Stimulated activated naive B cell treated with anti-CD40 and anti-IgM and Interleukin-4, amounts not matched to agents 10 μg/mL and 1 μg/mL and 100 μg/mL, for 72 hours (primary cell): ENCODE measurements around the gene PCGF1.
A peak's percentile ranks its signal among the peaks of the same experiment; 100 is the strongest.

Source experiments
- ATAC-seq, 2 donors: fragments of 150-1000 bp; cut with Tn5 transposase; replicated peaks; 2 replicates each; pipeline ENCODE4 v1.10.0; 2021; ENCODE audit warnings: moderate library complexity in 1 of 2
- DNase-seq: peaks from one replicate; pipeline ENCODE4 v3.0.0; 2021
- H3K27ac Mint-ChIP-seq: one replicate; pipeline ENCODE4 v1.8.0; 2022; ENCODE audit warnings: mild to moderate bottlenecking, mixed read lengths
- H3K27me3 Mint-ChIP-seq, 2 donors: one replicate each; pipeline ENCODE4 v1.8.0; 2022; ENCODE audit warnings: mixed read lengths in 2 of 2
- H3K36me3 Mint-ChIP-seq, 2 donors: one replicate each; pipeline ENCODE4 v1.8.0; 2022; ENCODE audit warnings: mixed read lengths in 2 of 2, mild to moderate bottlenecking in 1 of 2
- H3K4me1 Mint-ChIP-seq, 2 donors: one replicate each; pipeline ENCODE4 v1.8.0; 2022; ENCODE audit warnings: mixed read lengths in 2 of 2, mild to moderate bottlenecking in 1 of 2
- H3K4me3 Mint-ChIP-seq, 2 donors: one replicate each; pipeline ENCODE4 v1.8.0; 2022; ENCODE audit warnings: mild to moderate bottlenecking in 2 of 2, mixed read lengths in 2 of 2, moderate library complexity in 1 of 2
- H3K9me3 Mint-ChIP-seq, 2 donors: one replicate each; pipeline ENCODE4 v1.8.0; 2022; ENCODE audit warnings: mixed read lengths in 2 of 2, mild to moderate bottlenecking in 1 of 2

The PCGF1 gene

DNA sequence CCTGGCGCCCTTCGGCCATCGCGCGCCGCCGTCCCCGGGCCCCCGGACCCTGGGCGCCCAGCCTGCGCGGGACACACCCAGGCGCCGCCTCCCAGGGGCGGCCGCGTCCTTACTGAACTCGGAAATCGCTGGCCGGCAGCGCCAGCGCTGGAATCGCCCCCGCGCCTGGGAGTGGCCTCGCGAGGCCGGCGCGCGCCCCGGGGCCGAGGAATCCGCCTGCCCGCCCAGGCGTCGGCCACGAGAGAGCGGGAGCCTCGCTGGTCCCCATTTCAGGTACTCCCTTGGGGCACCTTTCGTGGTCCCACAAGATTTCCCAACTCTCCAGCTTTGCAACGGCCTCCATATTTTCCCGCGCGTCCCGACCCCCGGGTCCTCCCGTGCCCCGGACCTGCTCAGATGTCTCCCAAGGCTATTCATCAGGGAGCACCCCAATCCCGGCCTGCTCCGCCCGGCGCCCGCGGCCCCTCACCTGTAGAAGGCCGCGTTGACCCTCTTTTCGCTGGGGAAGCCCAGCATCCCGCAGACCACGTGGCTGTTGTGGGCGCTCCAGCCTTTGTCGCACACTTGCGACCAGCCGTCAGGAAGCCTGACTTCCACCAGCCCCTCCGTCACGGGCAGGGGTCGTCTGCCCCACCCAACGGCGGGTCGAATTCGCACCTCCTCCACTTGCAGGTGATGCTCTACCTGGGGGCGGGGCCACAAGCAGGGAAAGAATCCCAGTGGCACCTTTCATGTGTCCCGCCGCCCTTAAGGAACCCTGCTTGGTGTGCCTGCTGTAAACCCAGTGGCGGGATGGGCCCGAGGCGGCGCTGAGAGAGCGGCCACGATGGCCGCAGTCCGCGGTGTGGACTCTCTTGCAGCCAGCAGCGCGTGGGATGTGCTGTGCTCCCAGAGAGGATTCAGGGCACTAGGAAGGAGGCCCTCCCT lies 41.7 kb upstream of the PCGF1 start:
- H3K9me3 Mint-ChIP-seq: no peaks in the 10 kb centered on the region
- peaks cover 24 to 48% of the 10 kb centered on the region in 2 donors for H3K27me3 Mint-ChIP-seq
- peak; percentile 65 to 68 for ATAC-seq
- H3K36me3 Mint-ChIP-seq: peaks cover 2 to 17% of the 10 kb centered on the region in 2 donors
- peak overlapping the region; percentile 81 for H3K27ac Mint-ChIP-seq
- H3K4me3 Mint-ChIP-seq: peak overlapping the region; percentile 81 to 86
- H3K4me1 Mint-ChIP-seq: peaks cover 24 to 41% of the 10 kb centered on the region in 2 donors
- DNase-seq: no peak

- H3K9me3 Mint-ChIP-seq: no peaks in the 10 kb centered on the region
- H3K27me3 Mint-ChIP-seq: peaks cover 24 to 48% of the 10 kb centered on the region in 2 donors
- peaks cover 2 to 17% of the 10 kb centered on the region in 2 donors for H3K36me3 Mint-ChIP-seq
- H3K4me1 Mint-ChIP-seq: peaks cover 22 to 36% of the 10 kb centered on the region in 2 donors
- peak overlapping the region; percentile 73 for H3K27ac Mint-ChIP-seq
- DNase-seq: no peak
- peak overlapping the region; percentile 78 to 86 for H3K4me3 Mint-ChIP-seq
- no peak for ATAC-seq
These were observed 40.9 kb upstream of the PCGF1 start for GRCh38 chr2:74548285-74548899.

DNA sequence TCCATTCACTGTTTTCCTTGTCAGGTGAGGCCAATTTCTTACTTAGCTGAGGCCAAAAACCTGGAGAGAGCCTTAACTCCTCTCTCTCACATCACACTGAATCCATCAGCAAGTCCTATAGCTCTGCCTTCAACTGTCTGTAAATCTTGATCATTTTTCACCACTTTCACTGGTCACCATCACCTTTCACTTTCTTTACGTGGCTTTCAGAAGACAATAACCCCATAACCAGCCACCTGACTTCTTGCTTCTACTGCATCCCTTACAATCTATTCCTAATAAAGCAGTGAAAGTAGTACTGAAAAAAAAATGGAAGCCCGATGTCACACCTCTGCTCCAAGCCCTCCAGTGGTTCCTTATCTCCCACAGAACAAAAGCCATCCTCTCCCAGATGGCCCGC lies 38.5 kb upstream of the PCGF1 start:
- Mint-ChIP-seq H3K9me3 (no peaks in the 10 kb centered on the region), H3K4me1 (peaks cover 15 to 30% of the 10 kb centered on the region in 2 donors), H3K36me3 (peaks cover 4 to 17% of the 10 kb centered on the region in 2 donors), H3K27ac (no peak overlapping the region), H3K27me3 (peaks cover 24 to 41% of the 10 kb centered on the region in 2 donors), H3K4me3 (no peak overlapping the region)
- ATAC-seq (no peak), DNase-seq (no peak)

DNA sequence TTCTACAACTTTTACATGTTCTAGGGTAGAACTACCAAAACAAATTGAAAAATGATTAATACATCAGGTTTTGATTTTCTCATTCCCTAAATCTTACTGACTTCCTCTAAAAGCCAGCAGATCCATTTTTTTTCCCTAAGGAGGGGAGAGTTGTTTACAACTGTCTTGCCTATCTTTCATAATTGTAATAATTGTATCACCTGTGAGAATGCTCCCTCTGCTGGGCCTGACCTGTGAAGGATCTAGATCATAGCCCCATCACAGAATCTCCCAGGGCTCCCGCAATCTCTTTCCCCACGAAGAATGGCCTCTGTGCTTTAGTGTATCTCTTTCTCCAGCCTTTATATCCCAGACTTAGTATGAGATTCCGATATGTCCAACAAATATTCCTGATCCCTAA lies 37.1 kb upstream of the PCGF1 start:
- ATAC-seq: no peak
- H3K4me1 Mint-ChIP-seq: peaks cover 11 to 29% of the 10 kb centered on the region in 2 donors
- peaks cover 18 to 27% of the 10 kb centered on the region in 2 donors for H3K27me3 Mint-ChIP-seq
- H3K36me3 Mint-ChIP-seq: peaks cover 4 to 11% of the 10 kb centered on the region in 2 donors
- H3K4me3 Mint-ChIP-seq: no peak overlapping the region
- no peak overlapping the region for H3K27ac Mint-ChIP-seq
- no peaks in the 10 kb centered on the region for H3K9me3 Mint-ChIP-seq
- DNase-seq: no peak

GRCh38 chr2:74542978-74543377 lies 35.5 kb upstream of the PCGF1 start:
- Mint-ChIP-seq H3K36me3 (peaks cover 2 to 11% of the 10 kb centered on the region in 2 donors), H3K9me3 (no peaks in the 10 kb centered on the region), H3K27me3 (peaks cover 11 to 18% of the 10 kb centered on the region in 2 donors), H3K27ac (no peak overlapping the region), H3K4me1 (peaks cover 24 to 35% of the 10 kb centered on the region in 2 donors), H3K4me3 (no peak overlapping the region)
- DNase-seq: no peak
- no peak for ATAC-seq

- no peak for ATAC-seq
These were observed 32.8 kb upstream of the PCGF1 start for GRCh38 chr2:74540291-74540690.

GRCh38 chr2:74538881-74539339 lies 31.4 kb upstream of the PCGF1 start:
- peaks cover 4 to 19% of the 10 kb centered on the region in 2 donors for H3K36me3 Mint-ChIP-seq
- peaks cover 38 to 53% of the 10 kb centered on the region in 2 donors for H3K4me1 Mint-ChIP-seq
- no peaks in the 10 kb centered on the region for H3K27me3 Mint-ChIP-seq
- no peaks in the 10 kb centered on the region for H3K9me3 Mint-ChIP-seq
- DNase-seq (no peak), ATAC-seq (peak; percentile 80 to 87)
- H3K4me3 Mint-ChIP-seq: peak overlapping the region; percentile 61 to 73
- peak overlapping the region; percentile 89 for H3K27ac Mint-ChIP-seq

More at GRCh38 chr2:74540291-74540690, 32.8 kb upstream of the PCGF1 start:
- H3K27me3 Mint-ChIP-seq: no peaks in the 10 kb centered on the region
- H3K27ac Mint-ChIP-seq: peak overlapping the region; percentile 43
- no peak overlapping the region for H3K4me3 Mint-ChIP-seq
- no peak for DNase-seq
- H3K9me3 Mint-ChIP-seq: no peaks in the 10 kb centered on the region
- peaks cover 39 to 50% of the 10 kb centered on the region in 2 donors for H3K4me1 Mint-ChIP-seq
- H3K36me3 Mint-ChIP-seq: peaks cover 2 to 13% of the 10 kb centered on the region in 2 donors

- Mint-ChIP-seq H3K36me3 (peaks cover 11 to 29% of the 10 kb centered on the region in 2 donors), H3K27me3 (no peaks in the 10 kb centered on the region), H3K27ac (no peak overlapping the region), H3K9me3 (no peaks in the 10 kb centered on the region), H3K4me1 (peaks cover 42 to 54% of the 10 kb centered on the region in 2 donors), H3K4me3 (no peak overlapping the region)
- DNase-seq: no peak
- ATAC-seq: no peak
These were observed 29.6 kb upstream of the PCGF1 start for GRCh38 chr2:74537140-74537539.

GRCh38 chr2:74536166-74536950 lies 28.9 kb upstream of the PCGF1 start:
- no peak overlapping the region for H3K27ac Mint-ChIP-seq
- peaks cover 11 to 37% of the 10 kb centered on the region in 2 donors for H3K36me3 Mint-ChIP-seq
- H3K27me3 Mint-ChIP-seq: no peaks in the 10 kb centered on the region
- no peaks in the 10 kb centered on the region for H3K9me3 Mint-ChIP-seq
- peak; percentile 46 to 61 for ATAC-seq
- H3K4me1 Mint-ChIP-seq: peaks cover 48 to 59% of the 10 kb centered on the region in 2 donors
- H3K4me3 Mint-ChIP-seq: no peak overlapping the region
- no peak for DNase-seq

DNA sequence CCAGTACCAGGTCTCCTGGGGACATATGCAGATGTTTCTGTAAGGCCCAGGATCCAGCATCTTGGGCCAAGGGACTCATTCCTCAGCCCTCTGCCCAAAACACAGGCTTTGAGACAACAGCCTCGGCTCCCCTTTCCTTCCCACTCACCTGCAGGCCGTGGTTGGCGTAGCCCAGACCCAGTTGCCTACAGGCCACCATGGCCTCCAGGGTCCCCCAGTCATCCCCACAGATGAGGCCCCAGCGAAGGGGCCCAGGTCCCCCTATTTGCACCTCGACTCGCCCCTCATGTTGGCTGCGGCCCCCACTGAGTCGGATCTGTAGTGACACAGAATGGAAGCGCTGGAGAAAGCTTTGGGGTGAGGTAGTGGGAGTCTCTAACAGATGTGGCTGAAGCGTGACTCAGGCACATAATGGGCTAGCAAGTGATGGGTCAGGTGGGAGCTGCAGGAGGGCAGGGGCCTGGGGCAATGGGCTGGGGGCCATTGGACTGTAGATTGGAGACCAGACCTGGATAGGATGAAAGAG lies 28.0 kb upstream of the PCGF1 start:
- no peak for ATAC-seq
- H3K36me3 Mint-ChIP-seq: peaks cover 15 to 45% of the 10 kb centered on the region in 2 donors
- DNase-seq: no peak
- H3K4me3 Mint-ChIP-seq: no peak overlapping the region
- H3K27me3 Mint-ChIP-seq: no peaks in the 10 kb centered on the region
- peaks cover 55 to 67% of the 10 kb centered on the region in 2 donors for H3K4me1 Mint-ChIP-seq
- no peaks in the 10 kb centered on the region for H3K9me3 Mint-ChIP-seq
- H3K27ac Mint-ChIP-seq: no peak overlapping the region

- no peaks in the 10 kb centered on the region for H3K9me3 Mint-ChIP-seq
- H3K36me3 Mint-ChIP-seq: peaks cover 15 to 46% of the 10 kb centered on the region in 2 donors
- no peak overlapping the region for H3K4me3 Mint-ChIP-seq
- H3K27ac Mint-ChIP-seq: no peak overlapping the region
- peaks cover 50 to 60% of the 10 kb centered on the region in 2 donors for H3K4me1 Mint-ChIP-seq
- DNase-seq (no peak), ATAC-seq (no peak)
- no peaks in the 10 kb centered on the region for H3K27me3 Mint-ChIP-seq
These were observed 26.9 kb upstream of the PCGF1 start for GRCh38 chr2:74534411-74534810.

DNA sequence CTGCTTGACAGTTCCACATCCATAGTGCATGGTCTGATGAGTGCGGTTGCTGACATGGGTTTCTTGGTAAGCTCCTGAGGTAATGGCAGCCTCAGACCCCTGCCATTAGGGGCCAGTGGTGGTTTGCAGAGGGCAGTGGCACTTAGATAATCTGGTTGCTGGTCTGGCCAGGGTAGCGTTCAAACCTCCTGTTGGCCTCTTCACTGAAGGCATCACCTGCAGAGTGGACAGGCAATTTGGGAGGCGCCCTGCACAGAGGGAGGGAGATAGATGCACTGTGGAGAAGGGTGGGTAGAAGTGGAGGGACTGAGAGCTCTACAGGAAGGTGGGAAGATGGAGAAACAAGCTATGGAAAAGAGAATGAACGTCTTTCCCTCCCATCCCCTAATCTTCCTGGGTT lies 26.0 kb upstream of the PCGF1 start:
- peaks cover 42 to 53% of the 10 kb centered on the region in 2 donors for H3K4me1 Mint-ChIP-seq
- no peak overlapping the region for H3K4me3 Mint-ChIP-seq
- peaks cover 20 to 51% of the 10 kb centered on the region in 2 donors for H3K36me3 Mint-ChIP-seq
- H3K27ac Mint-ChIP-seq: no peak overlapping the region
- ATAC-seq: no peak
- H3K9me3 Mint-ChIP-seq: no peaks in the 10 kb centered on the region
- DNase-seq: no peak
- H3K27me3 Mint-ChIP-seq: no peaks in the 10 kb centered on the region

DNA sequence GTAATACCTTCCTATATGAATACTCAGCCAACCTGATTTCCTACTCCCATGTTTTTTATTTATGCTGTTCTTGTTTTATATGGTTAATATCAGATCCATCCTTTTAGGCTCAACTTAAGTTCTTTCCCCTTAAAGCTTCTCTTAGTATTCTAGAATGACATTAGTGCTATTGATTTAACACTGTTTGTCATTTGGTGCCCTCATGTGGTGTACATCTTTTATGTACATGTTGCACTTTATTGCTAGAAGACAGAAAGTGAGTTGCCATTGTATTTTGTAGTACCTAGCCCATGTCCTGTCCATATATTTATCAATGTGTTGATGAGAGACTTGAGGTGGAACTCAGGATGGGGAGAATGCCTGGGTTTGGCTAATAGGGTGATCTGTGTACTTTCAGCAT lies 24.7 kb upstream of the PCGF1 start:
- ATAC-seq (no peak), DNase-seq (no peak)
- Mint-ChIP-seq H3K4me3 (peak overlapping the region; percentile 97 to 100), H3K27ac (peak overlapping the region; percentile 32), H3K9me3 (peaks cover 0 to 2% of the 10 kb centered on the region in 2 donors), H3K27me3 (no peaks in the 10 kb centered on the region), H3K4me1 (peaks cover 43 to 53% of the 10 kb centered on the region in 2 donors), H3K36me3 (peaks cover 32 to 61% of the 10 kb centered on the region in 2 donors)
